ENCODE data around the gene RDX.
"Not testable (repeated sequence)": the region's sequence is repeated elsewhere in the genome, so short reads cannot be mapped to it uniquely, and the experiment has no call there.

Gene RDX

GRCh38 chr11:110318638-110319404, 22.4 kb upstream of the RDX start:
- no peak for DNase-seq (ENCODE audit: low read depth)
- no peak overlapping the region for H3K4me3 ChIP-seq (ENCODE audit: low read depth, low read length)
- TF ChIP-seq CTCF (conservative IDR thresholded peaks at IDR 0.05; ENCODE audit: low read depth, low read length) = no peak

GRCh38 chr11:110317516-110317932, 21.1 kb upstream of the RDX start:
- no peak overlapping the region for H3K4me3 ChIP-seq (ENCODE audit: low read depth, low read length)
- DNase-seq (ENCODE audit: low read depth) = peak; percentile 34
- TF ChIP-seq CTCF (conservative IDR thresholded peaks at IDR 0.05; ENCODE audit: low read depth, low read length) = no peak

- DNase-seq (ENCODE audit: low read depth) = no peak
- H3K4me3 ChIP-seq (ENCODE audit: low read depth, low read length) = no peak overlapping the region
- no peak for TF ChIP-seq CTCF (conservative IDR thresholded peaks at IDR 0.05; ENCODE audit: low read depth, low read length)
These were observed 18.1 kb upstream of the RDX start for GRCh38 chr11:110314366-110315095.

- no peak for TF ChIP-seq CTCF (conservative IDR thresholded peaks at IDR 0.05; ENCODE audit: low read depth, low read length)
- no peak for DNase-seq (ENCODE audit: low read depth)
- no peak overlapping the region for H3K4me3 ChIP-seq (ENCODE audit: low read depth, low read length)
These were observed 16.3 kb upstream of the RDX start for GRCh38 chr11:110312670-110313069.

GRCh38 chr11:110311783-110312579, 15.6 kb upstream of the RDX start:
- DNase-seq (ENCODE audit: low read depth) = peak; percentile 85
- TF ChIP-seq CTCF (conservative IDR thresholded peaks at IDR 0.05; ENCODE audit: low read depth, low read length) = no peak
- no peak overlapping the region for H3K4me3 ChIP-seq (ENCODE audit: low read depth, low read length)

- no peak overlapping the region for H3K4me3 ChIP-seq (ENCODE audit: low read depth, low read length)
- no peak for DNase-seq (ENCODE audit: low read depth)
- no peak for TF ChIP-seq CTCF (conservative IDR thresholded peaks at IDR 0.05; ENCODE audit: low read depth, low read length)
These were observed 11.7 kb upstream of the RDX start for GRCh38 chr11:110308071-110308470.

GRCh38 chr11:110306019-110306388, 9.6 kb upstream of the RDX start:
- not testable (repeated sequence) for H3K4me3 ChIP-seq (ENCODE audit: low read depth, low read length); DNase-seq (ENCODE audit: low read depth)

All from choroid plexus epithelial cell (primary cell).